ENCODE measurements around the gene SNORC.

DNA sequence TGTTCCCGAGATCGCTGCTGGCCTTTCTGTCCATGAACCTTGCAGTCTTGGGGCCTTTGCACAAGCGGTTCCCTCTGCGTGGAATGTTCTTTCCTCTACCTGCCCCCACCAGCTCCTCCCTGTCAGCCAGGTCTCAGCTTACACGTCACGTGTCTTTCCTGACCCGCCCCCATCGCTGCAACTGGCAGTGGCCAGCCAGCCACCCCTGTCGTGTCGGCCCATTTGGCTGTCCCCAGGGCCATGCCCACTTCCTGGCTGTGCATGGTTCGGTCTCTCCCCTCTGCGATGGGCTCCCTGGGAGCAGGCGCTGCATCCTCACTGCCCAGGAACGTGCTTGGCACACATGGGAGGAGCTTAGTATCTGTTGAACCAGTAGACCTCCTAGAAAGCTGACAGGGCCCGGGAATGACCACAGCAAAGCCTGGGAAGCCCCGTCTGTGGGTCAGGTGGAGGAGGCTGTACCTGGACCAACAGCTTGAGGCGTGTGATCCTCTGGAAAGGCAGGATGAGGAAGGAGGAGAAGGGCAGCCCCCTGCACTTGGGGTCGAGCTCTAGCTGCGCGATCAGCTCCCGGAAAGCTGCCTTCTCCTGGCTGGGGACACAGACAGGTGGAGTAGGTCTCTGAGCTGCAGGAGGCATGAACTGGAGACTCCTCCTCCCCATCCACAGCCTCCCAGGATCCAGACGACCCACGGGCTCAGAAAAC, 21.0 kb downstream of the SNORC start:
- TF ChIP-seq CTCF (CRISPR knock-in tag; IDR thresholded peaks at IDR 0.05) (no peak), SOX6 (IDR thresholded peaks at IDR 0.05) (no peak), SOX6 (CRISPR knock-in tag; IDR thresholded peaks at IDR 0.05) (no peak), SP2 (CRISPR knock-in tag; IDR thresholded peaks at IDR 0.05) (no peak), TCF7 (IDR thresholded peaks at IDR 0.05; ENCODE audit: low read depth) (no peak), TAF1 (CRISPR knock-in tag; IDR thresholded peaks at IDR 0.05) (no peak), POLR2A (IDR thresholded peaks at IDR 0.05; ENCODE audit: insufficient read depth in 1 of 2, low read depth in 2 of 2, low read length in 2 of 2) (no peak), ZBTB14 (CRISPR knock-in tag; IDR thresholded peaks at IDR 0.05) (no peak), SNAPC4 (CRISPR knock-in tag; IDR thresholded peaks at IDR 0.05) (no peak), SMC3 (IDR thresholded peaks at IDR 0.05; ENCODE audit: low read length) (no peak), ATF1 (CRISPR knock-in tag; IDR thresholded peaks at IDR 0.05) (no peak)
- TF ChIP-seq, protein P1, sequence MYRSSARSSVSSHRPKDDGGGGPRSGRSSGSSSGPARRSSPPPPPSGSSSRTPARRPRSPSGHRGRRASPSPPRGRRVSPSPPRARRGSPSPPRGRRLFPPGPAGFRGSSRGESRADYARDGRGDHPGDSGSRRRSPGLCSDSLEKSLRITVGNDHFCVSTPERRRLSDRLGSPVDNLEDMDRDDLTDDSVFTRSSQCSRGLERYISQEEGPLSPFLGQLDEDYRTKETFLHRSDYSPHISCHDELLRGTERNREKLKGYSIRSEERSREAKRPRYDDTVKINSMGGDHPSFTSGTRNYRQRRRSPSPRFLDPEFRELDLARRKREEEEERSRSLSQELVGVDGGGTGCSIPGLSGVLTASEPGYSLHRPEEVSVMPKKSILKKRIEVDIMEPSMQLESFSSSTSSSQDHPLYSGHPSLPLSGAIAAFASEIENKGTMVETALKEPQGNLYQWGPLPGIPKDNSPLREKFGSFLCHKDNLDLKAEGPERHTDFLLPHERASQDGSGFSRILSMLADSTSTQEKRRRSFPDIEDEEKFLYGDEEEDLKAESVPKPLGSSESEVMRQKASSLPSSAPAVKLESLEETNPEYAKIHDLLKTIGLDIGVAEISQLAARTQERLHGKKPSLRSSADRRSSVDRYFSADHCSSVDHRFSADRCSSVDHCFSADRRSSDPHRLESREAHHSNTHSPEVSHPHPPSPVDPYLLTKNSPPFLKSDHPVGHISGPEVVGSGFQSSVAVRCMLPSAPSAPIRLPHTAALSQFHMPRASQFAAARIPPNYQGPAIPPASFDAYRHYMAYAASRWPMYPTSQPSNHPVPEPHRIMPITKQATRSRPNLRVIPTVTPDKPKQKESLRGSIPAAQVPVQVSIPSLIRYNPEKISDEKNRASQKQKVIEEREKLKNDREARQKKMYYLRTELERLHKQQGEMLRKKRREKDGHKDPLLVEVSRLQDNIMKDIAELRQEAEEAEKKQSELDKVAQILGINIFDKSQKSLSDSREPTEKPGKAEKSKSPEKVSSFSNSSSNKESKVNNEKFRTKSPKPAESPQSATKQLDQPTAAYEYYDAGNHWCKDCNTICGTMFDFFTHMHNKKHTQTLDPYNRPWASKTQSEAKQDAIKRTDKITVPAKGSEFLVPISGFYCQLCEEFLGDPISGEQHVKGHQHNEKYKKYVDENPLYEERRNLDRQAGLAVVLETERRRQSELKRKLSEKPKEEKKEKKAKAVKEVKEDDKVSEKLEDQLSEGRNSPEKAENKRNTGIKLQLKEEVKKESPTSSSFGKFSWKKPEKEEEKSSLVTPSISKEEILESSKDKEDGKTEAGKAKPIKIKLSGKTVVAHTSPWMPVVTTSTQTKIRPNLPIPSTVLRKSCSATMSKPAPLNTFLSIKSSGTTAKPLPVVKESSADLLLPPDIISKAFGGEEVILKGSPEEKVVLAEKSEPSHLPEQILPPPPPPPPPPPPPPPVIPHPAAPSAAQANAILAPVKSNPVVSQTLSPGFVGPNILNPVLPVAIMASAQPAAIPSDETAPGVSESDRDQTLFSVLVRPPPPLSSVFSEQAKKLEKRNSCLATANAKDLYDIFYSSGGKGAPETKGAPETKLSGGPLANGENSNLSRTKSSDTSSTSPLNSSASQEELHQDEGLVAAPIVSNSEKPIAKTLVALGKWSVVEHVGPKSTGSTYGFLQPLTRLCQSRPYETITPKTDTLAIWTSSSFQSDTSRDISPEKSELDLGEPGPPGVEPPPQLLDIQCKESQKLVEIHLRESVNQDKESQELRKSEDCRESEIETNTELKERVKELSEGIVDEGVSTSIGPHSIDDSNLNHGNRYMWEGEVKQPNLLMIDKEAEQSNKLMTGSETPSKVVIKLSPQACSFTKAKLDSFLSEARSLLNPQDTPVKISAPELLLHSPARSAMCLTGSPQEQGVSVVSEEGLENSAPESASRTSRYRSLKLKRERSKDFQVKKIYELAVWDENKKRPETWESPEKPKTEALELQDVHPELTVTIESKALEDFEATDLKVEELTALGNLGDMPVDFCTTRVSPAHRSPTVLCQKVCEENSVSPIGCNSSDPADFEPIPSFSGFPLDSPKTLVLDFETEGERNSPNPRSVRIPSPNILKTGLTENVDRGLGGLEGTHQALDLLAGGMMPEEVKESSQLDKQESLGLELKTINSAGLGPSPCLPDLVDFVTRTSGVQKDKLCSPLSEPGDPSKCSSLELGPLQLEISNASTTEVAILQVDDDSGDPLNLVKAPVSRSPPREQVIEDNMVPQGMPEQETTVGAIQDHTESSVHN (CRISPR knock-in tag; IDR thresholded peaks at IDR 0.05): no peak
